NCI-H187 treated with DMSO at 0.1 percent for 48 hours (cell line): ENCODE results near the gene DISP3.
A peak's percentile ranks its signal among the peaks of the same experiment; 100 is the strongest.

ENCODE experiments used
- DNase-seq: peaks from one replicate; lab custom pipeline; 2025; lab: John Stamatoyannopoulos, UW

The DISP3 gene

DNA sequence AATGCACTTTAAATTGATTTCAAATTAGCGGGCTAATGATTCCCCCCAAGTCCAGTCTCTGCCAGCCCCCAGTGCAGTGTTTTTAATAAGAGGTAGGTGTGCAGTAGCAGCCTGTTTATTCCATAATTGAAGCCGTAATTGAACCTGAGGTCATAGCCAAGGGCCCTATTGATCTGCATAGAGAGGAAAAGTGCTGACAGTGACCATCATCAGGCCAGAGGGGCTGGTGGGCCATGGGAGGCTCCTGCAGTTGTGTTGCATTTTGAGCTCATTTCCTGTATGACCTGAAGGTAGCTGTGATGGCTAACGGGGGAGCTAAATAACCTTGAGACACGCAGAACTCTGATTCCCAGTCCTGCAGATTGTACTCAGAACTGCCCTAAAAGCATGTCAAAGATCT is 67.5 kb downstream of the DISP3 start:
- no peak for DNase-seq

DNA sequence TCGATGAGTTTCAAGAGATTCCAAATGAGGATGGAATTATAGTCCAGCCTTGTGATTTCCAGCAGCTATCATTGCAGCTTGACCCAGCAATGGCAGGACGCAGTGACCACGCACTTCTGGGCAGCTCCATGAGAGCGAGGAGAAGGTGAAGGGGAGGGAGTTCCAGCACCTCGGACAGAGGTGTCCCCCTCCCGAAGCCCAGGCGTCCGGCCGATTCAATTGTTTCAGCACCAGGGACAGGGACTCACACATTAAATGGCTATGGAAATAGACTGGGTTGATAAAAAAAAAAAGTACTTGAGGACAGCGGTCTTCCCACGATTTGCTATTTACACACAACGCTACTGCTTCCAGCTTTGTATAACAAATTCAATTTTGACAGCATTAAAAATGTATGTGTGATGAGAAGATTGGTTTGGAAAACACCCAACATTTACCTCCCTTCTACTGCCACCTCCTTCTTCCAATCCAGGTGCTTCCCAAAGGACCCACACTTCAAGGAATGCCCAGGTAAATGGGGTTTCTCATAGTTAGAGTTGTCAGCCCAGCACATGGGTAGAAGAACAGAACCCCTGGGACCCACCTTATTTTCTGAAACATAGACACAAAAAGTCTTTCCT is 71.8 kb downstream of the DISP3 start:
- DNase-seq: no peak

DNA sequence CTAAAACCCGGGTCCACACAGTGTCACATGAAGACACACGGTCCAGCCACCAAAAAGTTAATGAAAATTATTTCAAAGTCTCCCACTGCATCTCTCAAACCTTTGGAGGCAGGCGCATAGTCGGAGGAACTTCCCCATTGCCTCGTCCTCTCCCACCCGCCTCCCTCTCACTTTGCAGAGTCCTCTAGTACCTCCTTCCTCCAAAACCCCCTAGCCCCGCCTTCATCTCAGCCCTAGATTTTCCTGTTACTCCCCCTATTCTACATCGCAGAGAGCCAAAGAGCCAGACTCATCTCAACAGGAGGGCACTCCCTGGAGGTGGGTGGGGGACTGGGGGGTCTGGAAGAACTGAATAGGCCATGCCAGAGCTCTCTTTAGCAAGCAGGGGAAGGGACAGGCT is 79.3 kb downstream of the DISP3 start:
- DNase-seq: no peak

DNA sequence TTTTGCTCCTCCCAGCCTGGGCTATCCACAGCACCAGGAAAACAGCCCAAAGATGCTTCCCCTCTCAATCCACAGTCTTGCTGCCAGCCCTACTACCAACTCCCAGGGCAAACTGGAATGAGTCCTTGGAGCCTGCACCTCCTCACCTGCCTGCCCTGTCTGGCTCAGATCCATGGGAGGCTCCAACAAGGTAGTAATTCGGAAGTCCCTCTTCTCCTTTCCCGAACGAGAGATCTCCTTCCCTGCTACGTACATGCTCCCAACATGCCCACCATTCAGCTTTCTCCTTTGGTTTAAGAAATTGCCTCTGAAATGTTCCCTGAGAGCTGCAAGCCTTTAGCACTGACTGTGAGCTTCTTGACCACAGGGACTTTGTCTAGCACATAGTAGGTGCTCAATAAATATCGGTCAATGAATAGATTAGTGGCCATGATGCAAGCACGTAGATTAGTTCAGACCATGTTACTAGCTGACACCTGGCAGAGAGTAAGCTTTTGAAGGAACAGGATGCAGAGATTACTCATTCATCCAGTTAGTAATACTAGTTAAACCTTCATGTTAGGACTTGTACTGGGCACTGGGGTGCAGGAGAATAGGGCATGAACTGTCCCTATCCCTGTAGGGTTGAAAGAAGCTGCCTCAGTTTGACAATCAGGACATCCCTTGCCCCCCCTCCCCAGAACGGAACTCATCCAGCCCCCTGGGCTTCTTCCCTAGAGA is 80.1 kb downstream of the DISP3 start:
- DNase-seq: no peak

DNA sequence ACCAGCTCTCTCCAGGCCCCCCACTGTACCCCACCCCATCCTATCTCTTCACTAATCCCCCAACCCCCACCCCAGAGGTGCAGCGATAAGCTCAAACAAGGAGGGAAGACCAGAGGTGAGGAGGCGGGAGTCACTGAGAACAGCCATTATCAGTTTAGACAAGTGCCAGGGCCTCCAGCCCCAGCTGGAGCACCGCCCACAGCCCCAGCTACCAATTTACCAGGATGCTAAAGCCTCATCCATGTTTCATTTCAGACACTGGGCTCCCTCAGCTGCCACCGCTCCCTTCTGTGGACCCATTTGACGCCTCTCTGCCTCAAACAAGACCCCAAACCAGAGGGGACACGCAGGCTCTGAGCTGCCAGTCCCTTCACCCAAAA is 80.6 kb downstream of the DISP3 start:
- no peak for DNase-seq

DNA sequence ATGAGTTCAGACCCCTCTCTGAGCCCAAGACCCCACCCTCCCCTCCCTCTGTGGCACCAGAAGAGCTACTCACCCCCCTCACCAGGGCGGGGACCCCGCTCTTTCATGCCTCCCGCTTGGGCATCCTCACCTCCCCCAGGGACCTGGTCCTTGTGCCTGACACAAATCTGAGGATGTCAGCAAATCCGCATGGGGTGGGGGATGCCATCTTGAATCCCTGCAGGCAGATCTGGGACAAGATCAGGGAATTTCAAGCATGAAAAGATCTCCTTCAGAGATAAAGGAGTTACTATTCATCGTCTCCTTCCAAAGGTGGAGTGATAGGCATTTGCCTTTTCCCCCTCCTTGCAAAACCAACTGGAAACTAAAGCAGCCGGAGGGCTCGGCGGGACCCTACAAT is 81.1 kb downstream of the DISP3 start:
- no peak for DNase-seq

DNA sequence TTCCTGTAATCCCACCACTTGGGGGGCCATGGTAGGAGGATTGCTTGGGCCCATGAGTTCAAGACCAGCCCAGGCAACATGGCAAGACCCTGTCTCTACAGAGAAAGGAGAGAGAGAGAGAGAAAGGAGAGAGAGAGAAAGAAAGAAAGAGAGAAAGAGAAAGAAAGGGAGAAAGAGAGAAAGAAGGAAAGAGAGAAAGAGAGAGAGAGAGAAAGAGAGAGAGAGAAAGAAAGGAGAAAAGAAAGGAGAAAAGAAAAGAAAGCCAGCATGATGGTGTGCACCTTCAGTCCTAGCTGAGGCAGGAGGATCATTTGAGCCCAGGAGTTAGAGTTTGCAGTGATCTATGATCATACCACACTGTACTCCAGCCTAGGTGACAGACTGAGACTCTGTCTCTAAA is 82.8 kb downstream of the DISP3 start:
- no peak for DNase-seq

DNA sequence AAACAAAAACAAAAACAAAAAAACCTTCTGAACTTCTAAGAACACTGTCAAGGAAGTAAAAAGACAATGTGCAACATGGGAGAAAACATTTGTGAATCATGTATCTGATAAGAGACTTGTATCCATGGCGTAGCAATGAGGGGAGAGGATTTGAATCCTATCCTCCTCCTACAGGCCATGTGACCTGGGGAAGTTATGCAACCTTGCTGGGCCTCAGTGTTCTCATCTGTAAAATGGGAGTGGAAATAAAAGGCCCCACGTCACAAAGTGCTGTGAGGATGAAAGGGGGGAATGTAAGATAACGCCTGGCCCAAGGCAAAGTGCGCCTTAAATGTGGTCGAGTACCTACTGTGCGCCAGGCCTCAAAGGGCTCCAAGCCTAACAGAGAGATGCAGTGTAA is 83.7 kb downstream of the DISP3 start:
- no peak for DNase-seq

DNA sequence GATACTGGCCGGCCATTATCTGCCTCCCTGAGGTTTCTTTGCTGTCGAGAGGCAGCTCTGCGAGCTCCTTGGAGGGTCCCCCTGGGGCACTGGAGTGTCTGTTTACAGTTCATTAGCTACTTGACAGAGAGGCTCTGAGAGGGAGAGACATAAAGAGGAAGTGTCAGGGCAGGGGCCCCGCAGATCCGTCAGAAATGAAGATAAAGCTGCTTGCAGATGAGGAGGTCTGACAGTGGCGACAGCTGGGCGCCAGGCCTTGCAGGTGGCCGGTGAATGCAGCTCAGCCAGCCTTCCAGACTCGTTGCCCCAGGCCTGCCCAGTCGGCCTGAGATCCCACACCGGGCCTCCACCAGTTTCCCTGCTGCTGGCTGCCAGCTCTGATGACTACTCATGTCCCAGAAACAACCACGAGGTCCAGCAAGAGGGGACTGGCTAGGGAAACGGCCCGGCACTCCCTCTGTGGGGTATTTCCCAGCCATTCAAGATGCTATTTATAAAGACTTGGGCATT is 84.7 kb downstream of the DISP3 start:
- DNase-seq: peak; percentile 94

DNA sequence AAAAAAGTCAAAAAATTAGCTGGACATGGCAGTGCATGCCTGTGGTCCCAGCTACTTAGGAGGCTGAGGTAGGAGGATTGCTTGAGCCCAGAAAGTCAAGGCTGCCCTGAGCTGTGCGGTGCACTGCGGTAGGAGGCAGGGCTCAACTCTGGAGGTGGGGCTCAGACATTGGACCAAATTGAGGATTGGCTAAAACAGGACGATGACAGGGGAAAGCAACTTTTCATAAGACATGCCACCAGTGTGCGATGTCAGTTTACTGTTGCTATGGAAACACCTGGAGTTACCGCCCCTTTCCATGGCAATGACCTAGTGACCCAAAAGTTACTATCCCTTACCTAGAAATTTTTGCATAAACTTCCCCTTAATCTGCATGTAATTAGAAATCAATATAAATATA is 85.3 kb downstream of the DISP3 start:
- no peak for DNase-seq

DNA sequence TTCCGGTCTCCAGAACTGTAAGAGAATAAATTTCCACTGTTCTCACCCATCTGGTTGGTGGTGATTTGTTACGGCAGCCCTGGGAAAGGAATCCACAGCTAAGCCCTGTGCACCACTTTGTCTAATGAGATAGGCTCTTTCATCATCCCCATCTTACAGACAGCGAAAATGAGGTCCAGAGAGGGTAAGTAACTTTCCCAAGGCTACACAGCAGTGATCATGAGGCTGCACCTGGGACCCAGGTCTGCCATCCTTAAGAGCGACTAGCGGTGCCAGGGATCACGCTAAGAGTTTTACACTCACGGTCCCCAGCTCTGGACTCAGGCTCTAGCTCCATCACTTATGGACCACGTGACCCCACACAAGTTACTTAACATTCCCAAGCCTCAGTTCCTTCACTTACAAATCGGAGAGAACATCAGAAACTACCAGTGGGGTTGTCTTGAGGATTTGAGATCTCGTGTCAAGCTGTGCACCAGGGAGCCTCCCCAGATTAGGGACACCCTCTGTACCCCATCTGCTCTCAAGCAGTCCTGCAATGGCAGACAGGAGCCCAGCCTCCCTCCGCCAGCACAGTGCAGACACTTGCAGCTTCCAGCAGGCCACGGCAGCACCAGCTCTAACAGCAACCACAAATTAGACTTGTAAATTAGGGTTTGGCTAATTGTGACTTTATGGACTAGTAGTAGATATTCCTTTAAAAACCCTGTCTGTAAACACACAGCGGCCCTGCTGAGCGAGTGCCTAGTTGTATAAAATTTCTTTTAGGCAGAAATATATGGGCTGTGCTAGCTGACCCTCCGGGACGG is 87.3 kb downstream of the DISP3 start:
- DNase-seq: no peak

DNA sequence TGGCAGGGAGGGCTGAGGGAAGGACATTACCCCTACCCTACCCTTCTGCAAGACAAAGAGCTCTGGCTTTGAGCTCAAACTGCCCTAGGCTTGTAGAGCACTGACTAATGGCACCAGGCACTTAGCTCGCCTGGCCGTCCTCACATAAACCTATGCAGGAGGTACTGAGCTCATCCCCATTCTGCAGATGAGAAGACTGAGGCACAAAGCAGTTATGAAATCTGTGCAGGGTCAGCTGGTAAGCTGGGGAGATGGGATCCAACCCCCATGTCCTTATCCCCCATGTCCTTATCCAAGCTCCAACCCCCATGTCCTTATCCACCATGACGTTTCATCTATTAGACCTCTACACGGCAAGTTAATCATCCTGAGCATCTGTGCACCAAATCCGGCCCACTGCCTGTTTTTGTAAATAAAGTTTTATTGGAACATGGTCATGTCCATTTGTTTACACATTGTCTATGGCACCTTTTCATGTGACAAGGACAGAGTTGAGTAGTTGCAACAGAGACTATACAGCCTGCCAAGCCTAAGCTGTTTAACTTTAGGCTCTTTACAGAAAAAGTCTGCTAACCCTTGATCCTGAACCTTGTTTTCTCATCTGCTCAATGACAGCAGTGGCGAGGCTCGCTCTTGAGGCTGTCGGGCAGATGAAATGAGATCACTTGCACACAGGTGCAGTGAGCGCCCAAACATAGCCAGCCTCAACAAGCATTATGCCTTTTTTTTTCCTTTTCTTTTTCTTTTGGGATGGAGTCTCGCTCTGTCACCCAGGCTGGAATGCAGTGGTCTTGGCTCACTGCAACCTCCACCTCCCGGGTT is 88.5 kb downstream of the DISP3 start:
- no peak for DNase-seq

DNA sequence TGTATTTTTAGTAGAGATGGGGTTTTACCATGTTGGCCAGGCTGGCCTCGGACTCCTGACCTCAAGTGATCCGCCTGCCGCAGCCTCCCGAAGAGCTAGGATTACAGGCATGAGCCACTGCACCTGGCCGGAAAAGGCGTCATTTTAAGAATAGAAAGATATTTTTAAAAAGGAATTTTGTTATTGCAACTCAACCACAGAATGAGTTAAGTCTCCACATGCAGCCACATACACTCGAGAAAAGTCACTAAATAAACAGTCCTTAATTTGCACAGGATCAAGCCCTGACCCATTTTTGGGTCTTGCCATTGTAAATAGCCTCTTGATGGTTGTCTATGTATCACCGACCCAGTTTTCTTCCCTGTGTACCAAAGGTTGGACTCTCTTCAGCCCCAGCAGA is 89.7 kb downstream of the DISP3 start:
- no peak for DNase-seq

DNA sequence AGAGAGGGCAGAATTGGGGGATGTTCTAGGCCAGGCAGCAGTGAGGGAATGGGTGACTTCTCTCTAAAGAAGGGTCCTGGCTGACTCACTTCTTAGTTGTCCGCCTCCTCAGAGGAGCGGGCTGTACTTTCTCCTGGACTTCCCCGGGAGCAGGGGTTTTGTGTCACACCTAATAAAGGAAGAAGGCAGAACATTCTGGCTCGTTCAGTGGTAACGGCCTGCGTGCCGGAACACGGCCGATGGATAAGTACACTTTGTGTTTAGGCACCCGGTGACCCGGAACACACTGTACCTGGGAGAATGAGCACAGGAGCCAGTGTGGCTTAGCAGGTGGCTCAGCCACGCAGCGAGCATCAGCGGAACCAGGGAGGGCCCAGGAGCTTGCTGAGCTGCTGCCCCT is 90.6 kb downstream of the DISP3 start:
- no peak for DNase-seq

DNA sequence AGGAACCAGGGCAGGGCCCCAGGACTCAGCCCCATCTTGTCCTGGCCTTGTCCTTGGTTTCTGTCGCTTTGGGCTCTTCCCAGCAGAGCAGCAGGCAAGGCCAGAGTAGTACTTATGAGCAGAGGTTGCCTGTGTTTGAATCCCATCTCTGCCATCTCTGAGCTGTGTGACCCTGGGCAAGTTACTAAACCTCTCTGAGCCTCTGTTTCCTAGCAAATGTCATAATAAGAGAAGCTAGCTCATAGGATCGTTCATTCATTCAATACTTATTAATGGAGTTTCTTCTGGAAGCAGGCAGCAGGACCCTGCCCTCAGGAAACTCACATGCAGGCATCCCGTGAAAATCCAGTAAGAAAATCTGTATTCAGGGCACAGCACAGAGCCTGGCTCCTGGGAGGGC is 91.0 kb downstream of the DISP3 start:
- no peak for DNase-seq

DNA sequence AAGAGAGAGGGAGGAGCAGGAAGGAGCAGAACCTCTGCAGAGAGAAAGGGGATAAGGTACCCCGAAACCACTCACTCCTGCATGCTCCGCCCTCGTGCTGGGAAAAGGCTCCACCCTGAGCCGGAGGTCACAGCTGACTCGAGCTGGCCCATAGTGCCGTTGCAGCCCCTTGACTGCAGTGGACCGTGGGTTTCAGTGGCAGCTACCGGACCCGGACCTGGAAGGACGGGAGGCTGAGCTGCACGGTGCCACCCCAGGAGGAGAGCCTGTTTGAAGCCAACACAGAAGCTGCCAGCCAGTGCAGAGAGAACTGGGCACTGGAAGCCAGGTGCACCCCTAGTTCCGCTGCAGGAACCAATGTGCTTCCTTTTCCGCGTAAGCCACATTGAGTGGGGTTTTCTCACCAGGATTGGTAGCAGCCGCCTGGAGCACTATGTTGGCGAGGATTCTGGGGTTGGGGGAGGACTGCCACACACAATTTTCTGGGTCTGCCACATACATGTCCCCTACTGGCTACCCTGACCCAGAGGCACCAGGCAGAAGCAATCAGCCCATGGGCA is 91.9 kb downstream of the DISP3 start:
- no peak for DNase-seq

DNA sequence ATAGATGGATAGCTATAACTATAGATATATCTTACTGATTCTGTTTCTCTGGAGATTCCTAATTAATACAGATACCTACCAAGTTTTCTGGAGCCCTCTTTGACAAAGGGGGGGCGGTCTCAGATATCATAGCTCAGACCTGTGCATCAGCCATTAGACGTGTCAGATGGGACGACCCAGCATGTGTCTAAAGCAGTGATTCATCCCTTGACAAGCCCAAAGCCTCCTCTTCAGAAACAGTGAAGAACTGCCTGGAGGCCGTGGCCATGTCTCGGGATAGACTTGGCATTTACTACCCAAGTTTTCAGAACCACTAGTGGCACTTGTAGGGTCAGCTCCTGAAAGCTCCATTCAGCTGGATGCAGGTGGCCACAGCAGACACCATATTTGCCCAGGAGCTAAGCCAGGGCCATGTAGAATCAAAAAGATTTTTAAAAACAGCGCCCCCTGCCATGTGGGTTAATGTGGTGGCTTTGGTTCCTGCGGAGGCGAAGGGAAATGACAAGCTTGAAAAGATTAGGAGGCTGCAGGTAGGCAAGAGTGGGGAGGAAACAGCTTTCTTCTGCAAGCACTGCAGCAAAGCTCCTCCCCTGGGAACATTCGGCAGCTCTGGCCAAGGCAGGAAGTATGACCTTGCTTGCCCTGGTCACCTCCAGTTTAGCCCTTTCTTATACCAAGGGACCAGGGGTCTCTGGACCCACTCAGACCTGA is 93.1 kb downstream of the DISP3 start:
- no peak for DNase-seq

DNA sequence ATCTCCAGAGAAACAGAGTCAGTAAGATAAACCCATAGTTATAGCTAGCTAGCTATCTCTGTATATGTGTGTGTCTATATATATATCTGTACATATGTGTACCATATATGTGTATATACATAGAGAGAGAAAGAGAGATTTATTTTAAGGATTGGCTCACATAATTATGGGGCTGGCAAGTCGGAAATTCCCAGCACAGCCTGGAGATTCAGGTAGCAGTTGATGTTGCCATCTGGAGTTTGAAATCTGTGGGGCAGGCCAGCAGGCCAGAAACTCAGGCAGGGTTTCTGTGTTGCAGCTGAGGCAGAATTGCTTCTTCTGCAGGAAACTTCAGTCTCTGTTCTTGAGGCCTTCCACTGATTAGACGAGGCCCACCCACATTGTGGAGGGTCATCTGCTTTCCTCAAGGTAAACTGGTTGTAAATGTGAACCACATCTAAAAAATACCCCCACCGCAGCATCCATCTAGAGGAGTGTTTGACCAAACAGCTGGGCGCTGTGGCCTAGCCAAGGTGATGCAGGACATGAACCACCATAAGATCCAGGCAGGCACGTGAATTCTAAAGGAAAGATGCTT is 94.2 kb downstream of the DISP3 start:
- DNase-seq: no peak

DNA sequence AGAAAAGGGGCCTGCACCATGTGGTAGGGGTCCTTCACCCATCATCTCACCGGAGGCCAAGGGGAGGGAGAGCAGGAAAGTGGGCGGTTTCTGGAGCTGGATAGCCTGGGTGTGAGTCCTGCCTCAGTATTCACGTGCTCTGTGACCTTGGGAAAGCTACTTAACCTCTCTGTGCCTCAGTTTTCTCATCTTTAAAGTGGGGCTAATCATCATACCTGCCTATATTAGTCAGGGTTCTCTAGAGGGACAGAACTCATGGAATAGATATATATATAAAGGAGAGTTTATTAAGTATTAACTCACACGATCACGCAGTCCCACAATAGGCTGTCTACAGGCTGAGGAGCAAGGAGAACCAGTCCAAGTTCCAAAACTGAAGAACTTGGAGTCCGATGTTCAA is 96.6 kb downstream of the DISP3 start:
- no peak for DNase-seq

DNA sequence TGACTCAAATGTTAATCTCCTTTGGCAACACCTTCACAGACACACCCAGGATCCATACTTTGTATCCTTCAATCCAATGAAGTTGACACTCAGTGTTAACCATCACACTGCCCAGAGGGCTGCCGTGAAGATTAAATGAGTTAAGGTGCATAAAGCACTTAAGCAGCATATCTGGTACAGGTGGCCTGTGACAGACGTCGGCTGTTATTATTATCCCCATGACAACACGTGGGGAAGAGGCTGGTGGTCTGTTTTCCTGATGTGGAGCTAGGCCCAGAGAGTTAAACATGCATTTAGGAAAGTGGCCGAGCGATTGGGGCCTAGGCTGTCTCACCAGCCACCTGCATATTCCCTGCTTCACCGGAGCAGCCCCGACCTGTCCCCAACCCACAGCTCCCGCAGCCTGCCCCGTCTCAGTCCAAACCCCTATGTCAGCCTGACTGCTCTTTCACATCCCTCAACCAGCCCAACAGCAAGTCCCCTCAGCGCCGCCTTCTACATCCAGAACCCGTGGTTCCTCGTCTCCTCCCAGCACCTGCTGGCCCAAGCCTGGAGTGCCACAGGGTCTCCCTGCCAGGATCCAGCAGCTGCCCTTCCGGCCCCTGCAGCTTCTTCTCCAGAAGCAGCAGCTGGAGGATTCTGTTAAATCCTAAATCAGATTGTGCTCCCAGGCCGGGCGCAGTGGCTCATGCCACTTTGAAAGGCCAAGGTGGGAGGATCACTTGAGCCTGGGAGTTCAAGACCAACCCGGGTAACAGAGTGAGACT is 97.3 kb downstream of the DISP3 start:
- DNase-seq: no peak
